ENCODE results near the gene OSBPL2.
A peak's percentile ranks its signal among the peaks of the same experiment; 100 is the strongest.

The OSBPL2 gene

DNA sequence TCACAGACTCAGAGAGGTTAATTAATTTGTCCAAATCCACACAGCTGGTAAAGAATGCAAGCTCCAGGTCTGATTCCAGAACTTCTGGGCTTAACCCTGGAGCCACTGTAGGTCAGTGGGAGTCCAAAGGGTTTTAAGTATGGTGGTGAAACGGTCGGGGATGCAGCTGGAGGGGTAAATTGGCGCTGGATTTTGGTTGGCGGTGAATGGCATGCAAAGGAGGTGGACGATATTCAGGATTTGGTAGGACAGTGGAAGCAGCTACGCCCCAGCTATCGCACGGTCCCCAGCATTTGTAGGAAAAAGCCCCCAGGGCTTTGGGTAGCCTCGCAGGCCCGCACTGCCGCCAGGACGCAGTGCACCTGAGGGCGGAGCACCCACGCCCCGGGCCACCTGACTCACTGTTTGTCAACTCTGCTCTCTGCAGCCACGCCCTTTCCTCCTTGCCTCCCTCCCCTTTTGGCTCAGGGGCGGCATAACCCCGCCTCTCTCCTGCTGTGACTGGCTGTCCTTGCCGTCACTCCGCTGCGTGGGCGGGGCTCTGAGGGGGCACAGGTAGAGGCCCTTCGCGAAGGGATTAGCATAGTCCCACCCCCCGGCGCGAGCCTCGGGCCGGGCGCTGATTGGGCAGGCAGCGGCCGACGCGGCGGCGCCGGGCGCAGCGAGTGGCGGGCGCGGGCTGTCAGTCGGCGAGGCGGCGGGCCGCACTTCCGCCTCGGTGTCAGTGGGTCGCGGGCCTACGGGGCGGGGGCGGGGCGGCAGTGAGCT, at the start of gene OSBPL2:
Gene OSBPL2, plus strand, starts transcription at position 721 of the 768 bp plus-strand sequence. CDS start 17,664 bp downstream, outside the sequence.
- DNase-seq, result peak; percentile 100

DNA sequence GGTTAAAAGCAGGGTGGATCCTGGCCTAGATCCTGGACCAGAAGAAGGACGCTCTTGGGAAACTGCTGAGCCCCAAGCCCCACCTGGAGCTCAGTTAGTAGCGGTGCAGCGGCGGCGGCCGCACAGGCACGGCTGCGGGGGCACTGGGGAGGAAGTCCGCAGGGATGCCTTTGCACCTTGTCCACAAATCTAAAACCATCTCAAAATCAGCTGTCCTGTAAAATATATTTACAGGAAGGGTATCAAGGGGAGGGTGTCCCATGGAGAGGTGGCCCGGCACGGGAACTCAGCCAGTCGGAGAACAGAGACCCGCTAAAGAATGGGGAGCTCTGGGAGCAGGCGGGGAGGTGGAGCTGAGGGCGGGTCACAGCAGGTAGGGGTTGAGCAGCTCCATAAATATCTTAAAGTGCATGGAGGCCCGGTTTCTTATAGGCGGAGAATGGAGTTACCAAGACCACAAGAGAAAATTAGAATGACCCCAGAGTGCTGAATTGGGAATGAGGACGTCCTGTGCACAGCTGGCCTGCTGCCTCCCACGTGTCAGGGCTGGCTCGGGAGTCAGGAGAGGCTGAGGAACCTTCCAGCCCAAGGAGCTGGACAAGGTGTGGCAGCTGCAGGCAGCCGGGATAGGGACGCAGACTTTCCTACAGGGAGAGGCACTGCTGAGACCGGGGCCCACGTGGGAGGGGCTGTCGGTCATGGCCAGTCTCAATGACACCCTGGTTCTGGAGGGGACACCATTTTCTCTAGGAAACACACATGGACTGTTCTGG, 47.5 kb upstream of the OSBPL2 start:
- no peak for DNase-seq

DNA sequence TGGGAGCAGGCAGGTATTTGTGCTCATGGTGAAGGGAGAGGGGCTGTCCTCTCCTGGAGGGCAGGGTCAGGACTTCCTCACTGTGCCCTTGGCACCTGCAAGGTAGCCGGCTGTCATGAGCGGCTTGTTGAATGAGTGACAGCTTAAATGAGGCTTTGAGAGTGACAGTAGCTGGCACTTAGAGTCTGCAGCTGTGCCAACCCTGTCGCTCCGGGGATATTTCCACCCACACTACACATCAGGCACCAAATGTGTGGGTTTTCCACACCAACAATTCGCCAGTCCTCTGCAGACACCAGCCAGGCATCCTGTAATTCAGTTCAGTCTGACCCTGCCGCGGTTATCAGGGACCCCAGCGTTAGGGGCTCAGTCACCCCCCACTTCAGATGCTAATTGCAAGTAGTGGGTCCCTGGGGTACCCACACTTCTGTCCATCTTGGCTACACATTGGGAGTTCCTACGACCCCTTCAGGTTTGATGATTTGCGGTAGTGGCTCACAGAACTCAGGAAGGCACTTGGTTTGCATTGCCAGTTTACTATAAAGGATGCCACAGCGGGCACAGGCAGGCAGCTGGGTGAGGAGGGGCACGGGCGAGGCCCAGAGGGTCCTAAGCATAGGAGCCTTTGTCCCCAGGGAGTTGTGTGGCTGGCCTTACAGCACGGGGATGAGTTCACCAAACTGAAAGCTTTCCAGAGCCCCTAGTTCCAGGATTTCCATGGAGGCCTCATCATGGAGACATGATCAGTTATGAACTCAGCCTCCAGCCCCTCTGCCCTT, 46.4 kb upstream of the OSBPL2 start:
- no peak for DNase-seq

DNA sequence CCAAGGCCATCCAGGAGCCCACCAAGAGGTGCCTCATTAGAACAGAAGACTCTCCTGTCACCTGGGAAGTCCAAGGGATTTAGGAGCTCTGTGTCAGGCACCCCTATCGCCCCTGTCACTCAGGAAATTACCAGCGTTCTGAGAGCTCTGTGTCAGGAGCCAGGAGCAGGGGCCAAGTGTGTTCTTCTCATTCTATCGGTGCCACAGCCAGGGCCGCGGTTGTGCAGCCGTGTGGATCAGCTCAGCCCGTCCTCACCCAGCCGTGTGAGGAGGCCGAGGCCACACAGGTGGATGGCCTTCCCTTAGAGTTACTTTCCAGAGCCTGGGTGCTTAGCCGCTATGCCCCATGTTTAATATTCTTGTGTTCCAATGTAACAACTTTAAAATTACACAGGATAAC, 45.7 kb upstream of the OSBPL2 start:
- no peak for DNase-seq

DNA sequence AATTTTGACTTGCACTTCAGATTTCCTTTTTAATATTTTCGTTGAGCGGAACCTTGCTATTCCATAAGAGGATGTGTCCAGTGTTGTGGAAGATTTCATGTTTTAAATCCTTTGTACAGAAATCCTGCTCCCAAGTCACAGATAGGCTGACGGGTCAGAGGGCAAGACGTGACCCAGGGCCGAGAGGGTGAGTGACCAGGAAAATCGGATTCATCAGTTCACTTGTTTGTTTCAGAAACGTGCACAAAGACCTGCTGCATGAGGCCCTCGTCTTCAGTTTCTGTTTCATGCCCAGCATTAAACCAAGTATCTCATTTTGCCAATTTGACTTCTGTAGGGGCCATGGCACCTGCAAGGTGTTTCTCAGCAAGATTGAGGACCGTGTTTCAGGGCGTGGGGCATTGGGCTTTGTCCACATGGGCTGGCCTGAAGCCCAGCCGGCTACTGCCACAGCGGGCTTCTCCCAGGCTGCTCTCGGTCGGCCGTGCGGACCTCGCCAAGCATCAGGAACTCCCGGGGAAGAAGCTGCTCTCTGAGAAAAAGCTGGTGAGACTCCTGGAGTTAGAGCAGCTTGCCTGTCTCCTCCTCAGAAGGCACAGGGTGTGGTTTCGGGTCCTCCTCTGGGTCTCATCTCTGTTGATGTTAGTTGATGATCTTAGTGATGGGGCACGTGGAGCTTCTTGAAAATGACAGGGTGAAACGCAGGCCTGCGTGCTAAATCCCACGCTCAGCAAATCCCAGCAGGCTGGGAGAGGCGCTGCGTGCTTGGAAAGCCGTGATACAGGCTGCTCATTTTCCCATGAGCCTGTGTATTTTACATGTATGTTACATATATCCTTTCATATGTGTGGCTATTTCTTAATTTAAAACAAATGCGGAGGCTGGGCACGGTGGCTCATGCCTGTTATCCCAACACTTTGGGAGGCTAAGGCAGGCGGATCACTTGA, 45.0 kb upstream of the OSBPL2 start:
- DNase-seq, result no peak

DNA sequence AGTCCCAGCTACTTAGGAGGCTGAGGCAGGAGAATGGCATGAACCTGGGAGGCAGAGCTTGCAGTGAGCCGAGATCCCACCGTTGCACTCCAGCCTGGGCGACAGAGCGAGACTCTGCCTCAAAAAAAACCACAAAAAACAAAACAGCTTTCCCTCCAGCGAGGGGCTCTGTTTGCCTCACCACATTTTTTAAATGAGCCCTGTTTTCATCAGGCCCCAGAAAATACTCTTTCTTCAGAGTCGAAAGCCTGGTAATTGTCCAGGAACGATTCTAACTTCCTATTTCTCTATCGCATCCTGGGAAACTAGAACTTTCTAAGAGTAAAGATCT, 43.3 kb upstream of the OSBPL2 start:
- no peak for DNase-seq

DNA sequence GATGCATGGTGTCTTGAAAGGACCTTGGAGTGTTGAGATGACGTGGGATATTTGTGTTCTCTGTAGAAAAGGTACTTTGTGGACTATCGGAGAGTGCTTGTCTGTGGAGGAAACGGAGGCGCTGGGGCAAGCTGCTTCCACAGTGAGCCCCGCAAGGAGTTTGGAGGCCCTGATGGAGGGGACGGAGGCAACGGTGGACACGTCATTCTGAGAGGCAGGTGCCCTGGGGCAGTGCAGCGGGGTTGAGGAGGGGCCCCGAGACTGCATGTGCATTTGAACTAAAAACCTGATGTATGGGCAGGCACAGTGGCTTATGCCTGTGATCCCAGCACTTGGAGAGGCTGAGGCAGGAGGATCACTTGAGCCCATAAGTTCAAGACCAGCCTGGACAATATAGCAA, 42.6 kb upstream of the OSBPL2 start:
- DNase-seq, result no peak

DNA sequence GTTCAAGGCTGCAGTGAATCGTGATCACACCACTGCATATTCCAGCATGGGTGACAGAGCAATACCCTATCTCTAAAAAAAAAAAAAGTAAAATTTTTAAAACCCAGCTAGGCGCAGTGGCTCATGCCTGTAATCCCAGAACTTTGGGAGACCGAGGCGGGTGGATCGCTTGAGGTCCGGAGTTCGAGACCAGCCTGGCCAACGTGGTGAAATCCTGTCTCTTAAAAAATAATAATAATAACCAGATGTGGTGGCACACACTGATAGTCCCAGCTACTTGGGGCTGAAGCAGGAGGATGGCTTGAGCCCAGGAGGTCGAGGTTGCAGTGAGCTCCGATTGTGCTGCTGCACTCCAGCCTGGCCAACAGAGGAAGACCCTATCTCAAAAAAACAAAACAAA, 42.0 kb upstream of the OSBPL2 start:
- DNase-seq, result no peak

DNA sequence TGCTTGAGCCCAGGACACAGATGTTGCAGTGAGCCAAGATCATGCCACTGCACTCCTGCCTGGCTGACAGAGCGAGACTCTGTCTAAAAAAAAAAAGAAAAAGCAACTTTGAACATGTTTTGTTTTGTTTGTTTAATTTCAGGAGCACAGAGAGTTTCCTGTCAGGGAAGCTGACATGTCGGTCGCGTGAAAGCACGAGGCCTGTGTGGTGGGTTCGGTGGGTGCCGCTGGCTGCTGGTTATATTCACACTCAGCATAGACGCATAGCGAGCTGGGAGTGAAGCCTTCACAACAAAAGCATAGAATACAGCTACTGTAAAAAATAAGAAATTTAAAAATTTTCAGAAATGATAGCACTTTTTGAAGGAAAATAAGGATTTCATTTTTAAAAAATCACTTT, 41.0 kb upstream of the OSBPL2 start:
- DNase-seq, result no peak

DNA sequence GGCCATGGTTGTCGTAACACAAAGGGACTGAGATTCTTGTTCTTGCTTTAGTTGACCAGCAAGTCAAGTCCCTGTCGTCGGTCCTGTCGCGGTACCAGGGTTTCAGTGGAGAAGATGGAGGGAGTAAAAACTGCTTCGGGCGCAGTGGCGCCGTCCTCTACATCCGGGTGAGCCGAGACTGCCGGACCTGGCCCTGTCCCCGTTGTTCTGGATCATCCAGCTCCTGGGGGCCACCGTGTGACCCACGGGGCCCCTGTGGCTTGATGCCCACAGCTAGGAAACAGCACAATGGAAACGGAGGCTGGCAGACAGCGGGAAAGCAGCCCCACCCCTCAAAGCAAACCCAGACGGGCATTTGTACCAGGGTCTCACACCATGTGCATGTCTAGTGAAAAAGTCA, 40.5 kb upstream of the OSBPL2 start:
- no peak for DNase-seq

DNA sequence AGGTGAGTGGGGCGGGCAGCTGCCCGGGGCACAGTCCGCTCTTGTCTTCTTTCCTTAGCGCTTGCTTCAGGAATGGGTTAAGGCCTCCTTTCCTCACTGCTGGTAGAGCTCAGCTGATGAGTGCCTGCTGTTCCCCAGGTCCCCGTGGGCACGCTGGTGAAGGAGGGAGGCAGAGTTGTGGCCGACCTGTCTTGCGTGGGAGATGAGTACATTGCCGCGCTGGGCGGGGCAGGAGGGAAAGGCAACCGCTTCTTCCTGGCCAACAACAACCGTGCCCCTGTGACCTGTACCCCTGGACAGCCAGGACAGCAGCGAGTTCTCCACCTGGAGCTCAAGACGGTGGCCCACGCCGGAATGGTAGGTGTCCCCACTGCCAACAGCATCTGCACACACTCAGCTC, 39.8 kb upstream of the OSBPL2 start:
- DNase-seq, result no peak

DNA sequence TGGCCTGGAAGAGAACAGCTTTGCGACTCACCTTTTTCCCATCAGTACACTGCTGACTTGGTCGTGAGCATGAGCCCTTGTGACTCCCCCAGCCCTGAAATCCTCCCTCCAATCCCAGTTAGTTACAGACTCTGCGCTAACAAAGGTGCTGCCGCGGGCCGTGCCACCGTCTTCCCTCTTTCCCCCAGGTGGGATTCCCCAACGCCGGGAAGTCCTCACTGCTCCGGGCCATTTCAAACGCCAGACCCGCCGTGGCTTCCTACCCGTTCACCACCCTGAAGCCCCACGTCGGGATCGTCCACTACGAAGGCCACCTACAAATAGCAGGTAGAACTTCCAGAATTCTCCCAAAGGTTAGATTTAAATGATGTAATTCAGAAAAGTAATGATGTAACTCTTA, 39.4 kb upstream of the OSBPL2 start:
- no peak for DNase-seq

DNA sequence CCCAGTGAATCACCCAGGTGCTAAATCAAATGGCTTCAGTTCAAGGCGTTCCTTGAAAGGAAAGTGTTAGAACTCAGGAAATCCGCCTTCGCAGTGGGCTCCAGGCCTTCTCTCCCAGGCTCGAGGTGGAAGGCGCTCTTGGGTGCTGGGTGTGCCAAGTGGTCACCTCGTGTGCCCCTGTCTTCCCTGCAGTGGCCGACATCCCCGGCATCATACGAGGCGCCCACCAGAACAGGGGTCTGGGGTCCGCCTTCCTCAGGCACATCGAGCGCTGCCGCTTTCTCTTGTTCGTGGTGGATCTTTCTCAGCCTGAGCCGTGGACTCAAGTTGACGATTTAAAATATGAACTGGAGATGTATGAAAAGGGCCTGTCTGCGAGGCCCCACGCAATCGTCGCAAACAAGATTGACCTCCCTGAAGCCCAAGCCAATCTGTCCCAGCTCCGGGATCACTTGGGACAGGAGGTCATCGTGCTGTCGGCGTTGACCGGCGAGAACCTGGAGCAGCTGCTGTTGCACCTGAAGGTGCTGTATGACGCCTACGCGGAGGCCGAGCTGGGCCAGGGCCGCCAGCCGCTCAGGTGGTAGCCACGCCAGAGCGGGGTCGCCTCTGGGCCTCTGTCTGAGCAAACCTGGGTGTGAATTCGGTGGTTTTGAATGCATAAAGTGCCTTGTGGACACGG, 37.7 kb upstream of the OSBPL2 start:
- DNase-seq, result no peak

DNA sequence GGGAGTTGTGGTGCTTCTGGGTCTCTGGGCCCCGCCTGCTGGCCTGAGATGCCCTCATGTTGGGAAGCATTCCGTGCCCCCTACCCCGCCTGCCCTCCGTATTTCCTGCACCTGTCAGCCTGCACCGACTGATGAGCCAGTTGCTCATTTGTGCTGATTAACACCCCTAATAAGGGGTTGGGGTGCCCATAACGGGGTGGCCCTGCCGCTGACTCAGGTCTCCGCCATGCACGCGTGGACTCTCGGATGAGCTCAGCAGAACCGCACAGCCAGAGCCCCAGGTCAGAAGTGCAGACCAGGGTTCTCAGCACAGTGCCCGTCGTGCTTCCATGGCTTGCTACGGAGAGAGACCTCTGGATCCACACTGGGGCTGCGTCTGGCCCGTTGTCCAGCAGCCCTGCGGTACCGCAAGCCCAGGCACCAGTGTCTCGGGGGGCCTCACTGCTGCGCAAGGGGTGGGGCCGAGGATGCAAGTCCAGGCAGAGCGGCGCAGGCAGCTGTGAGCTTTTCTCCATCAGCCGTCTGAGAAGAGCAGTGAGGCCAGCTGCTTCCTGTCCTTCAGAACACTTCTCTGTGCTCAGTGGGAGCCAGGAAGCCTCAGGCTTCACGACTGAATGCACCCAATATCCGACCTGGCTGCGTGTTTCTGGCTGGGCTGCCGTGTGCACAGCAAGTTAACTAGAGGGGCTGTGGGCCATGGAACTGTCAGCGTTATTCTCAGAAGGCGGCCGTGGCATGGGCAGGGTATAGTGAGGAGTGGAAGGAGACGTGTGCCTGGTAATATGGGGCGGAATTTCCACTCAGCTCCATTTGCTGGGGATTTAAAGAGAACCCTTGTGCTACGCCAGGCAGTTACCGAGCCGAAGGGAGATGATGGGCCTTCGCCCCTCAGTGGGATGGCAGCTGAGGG, 36.9 kb upstream of the OSBPL2 start:
- DNase-seq, result no peak

DNA sequence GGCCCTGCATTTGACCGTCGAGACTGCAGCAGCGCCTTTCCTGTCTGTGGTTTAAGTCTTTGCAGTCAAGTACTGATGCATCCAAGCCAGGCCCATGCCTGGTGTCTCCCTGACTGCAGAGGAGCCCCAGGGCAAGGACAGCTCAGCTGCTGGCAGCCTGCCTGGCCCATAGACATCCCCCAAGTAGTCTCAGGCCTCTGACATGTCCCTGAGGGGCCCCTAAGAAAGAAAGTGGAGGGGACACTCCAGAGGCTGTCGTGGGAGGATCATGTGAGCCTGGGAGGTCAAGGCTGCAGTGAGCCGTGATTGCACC, 36.3 kb upstream of the OSBPL2 start:
- DNase-seq, result no peak

DNA sequence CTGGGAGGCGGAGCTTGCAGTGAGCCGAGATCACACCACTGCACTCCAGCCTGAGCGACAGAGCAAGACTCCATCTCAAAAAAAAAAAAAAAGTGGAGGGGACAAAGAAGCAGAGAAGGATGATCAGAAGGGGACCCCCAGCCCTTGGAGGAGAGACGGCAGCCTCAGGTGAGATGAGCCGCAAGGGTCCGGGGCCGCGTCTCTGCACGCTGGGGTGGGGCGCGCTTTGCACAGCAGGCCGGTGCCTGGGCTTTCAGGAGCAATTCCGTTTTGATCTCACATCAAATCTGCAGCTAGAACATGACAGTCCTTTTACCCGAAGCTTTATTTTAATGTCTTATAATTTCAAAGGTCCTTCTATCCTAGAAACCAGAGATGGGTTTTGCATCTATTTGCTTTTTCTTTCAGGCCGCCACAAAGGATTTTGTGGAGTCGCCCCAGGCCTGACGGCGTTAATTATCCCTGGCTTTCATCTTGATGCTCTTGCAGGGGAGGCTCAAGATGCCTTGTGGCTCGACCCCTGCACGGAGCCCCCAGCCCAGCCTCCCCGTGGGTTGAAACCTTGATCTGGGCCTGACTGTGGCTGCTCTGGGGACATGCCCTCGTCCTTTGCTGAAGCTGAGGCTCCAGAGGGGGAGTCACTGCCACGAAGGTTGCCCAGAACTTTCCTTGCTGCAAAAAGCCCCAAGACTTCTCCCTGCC, 35.5 kb upstream of the OSBPL2 start:
- DNase-seq, result no peak

DNA sequence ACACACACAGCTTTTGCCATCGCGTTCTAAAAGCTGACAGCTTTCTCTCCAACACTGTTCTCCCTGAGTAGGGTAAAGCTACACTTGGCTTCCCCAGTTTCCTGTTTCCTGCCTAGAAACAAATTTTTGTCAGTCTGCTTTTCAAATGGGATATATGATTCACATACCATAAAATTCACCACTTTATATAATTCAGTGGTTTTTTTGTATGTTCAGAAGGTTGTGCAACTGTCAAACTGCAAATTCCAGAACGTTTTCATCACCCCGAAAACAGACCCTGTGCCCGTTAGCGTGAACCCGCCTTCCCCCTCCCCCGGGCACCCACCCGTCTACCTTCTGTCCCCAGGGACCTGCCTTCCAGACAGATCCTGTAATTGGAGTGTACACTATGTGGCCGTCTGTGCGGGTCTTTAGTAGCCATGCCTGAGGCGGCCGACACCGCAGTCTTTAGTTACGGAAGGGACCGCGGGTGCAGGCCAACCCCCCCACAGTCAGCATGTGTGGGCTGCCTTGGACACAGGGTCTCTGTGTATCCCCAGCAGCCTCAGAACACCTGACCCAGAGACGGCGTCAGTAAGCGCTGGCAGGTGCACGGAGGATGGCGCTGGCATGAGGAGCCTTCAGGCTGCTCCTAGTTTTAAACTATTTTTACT, 34.8 kb upstream of the OSBPL2 start:
- DNase-seq, result no peak

DNA sequence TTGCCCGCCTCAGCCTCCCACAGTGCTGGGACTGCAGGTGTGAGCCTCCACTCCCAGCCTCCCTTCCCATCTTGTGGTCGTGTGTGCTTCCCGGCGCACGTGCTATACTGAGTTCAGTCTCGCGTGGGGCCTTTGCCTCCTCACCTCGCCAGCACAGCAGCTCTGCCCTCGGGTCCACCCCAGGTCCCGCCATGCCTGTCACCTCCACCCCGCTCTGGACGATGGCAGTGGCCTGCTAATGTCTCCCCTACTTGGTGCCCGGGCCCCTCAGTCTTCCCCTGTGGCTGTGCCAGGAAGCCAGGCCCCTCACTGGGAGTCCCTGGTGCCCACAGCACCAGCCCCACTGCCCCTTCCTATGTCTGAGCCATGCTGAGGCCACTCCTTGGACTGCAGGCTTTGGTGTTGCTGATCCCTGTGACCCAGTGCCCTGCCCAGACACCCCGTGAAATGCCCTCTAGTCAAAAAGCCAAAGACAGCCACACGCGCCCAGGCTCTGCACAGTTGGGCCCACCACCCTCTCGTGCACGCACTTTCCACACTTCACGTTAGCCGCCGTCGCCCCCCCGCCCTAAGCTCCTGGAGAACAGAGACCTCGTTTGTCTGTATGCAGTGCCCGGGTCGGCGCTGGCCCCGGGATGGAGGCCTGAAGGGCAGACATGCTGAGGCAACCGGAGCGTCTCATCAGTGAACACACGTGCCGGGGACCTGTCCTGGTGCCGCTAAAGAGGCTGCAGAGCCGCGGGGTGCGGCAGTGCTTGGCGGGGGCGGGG, 32.5 kb upstream of the OSBPL2 start:
- DNase-seq, result no peak

DNA sequence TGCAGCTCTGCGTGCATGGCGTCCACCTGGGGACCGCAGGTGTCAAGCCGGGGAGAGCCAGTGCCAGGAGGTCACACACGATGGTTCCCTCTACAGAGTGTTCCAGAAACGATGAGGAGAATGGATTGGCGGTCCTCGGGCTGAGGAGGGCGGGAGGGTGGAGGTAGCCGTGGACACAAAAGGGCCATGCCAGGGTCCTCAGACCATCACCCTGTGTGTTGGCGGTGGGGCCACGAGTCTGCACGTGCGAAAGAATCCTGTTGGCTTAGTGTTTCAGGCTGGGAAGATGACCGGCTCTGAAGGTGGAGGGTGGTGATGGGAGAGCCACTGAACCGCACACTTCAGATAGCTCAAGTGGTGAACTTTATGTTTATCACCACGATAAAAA, 31.9 kb upstream of the OSBPL2 start:
- no peak for DNase-seq
